NCI-H446 (cell line): ENCODE data around the gene BPIFB1.
A peak's percentile ranks its signal among the peaks of the same experiment; 100 is the strongest.

Experiments
- DNase-seq, 2 experiments: peaks; one replicate each; lab custom pipeline; 2025; lab: John Stamatoyannopoulos, UW

The BPIFB1 gene

DNA sequence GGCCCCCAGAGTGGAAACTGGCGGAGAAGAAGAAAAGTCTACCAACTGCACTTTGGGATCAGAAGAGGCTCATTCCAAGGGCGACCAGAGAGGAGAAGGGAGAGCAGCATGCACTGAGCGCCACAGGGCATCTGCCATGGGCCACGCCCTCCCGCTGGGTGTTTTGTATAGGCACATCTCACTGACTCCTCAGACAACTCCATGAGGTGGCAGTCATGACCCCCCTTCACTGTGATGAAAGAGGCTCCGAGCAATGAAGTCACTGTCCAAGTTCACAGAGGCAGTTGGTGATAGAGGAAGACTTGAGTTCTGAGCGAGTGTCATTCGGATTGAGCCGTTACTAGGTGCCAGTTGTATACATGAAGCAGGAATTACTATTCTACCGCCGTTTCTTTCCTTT is 15.4 kb downstream of the BPIFB1 start:
- DNase-seq: no peak

DNA sequence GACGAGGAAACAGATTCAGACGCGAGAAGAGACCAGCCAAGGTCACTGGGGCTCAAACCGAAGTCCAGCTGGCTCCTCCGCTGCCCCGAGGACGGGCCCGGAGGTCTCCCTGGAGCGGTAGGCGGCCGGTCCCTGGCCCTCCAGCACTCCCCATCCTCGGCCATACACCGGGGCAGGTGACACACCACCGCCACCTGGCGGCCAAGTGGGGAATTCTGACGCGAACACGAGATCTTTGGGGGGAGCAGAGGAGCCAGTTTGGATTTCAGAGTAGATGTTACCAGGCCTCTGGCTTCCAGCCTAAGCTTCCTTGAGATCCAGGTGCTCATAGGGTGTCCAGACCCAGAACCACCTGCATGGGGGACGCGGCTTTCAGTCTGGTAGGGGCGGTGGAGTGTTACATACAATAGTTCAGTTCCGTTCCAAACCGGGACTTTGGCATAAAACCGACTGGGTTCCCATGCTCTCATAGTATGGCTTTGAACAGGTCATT is 16.1 kb downstream of the BPIFB1 start:
- DNase-seq: peak; percentile 18 to 78

- no peak for DNase-seq
These were observed 18.3 kb downstream of the BPIFB1 start for GRCh38 chr20:33301192-33301930.

- DNase-seq: no peak
These were observed 20.6 kb downstream of the BPIFB1 start for GRCh38 chr20:33303595-33303994.

GRCh38 chr20:33304046-33304445 is 21.0 kb downstream of the BPIFB1 start:
- DNase-seq: no peak

- no peak for DNase-seq
These were observed 22.6 kb downstream of the BPIFB1 start for GRCh38 chr20:33305589-33306057.

DNA sequence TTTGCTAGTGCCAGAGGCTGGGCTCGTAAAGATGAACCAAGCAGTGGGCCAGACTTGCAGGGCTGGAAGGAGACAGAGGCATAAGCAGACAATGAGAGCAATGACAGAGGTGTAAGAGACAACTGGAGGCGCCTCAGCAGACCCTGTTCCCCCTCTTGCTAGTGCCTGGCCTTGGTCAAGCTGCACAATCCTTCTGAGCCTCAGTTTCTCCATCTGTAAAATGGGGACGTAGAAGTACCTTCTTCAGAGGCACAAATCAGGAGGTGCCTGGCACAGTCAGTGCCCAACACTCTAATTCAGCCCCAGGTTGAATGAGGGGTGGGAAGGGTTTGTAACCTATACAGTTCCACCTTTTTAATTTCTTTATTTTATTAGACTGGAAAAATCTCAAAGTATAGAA is 23.2 kb downstream of the BPIFB1 start:
- DNase-seq: no peak

- DNase-seq: no peak
These were observed 23.8 kb downstream of the BPIFB1 start for GRCh38 chr20:33306807-33307206.

DNA sequence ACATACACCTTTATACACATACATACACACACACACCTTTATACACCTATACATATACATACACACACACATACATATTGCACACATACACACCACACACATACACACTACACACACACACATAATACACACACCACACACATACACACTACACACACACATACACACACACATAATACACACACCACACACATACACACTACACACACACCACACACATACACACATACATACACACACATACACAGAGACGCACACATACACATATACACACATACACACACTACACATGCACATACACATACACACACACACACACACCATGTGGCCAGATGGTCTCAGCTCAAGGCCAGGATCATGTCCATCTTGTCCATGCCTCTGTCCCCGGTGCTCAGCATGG is 25.7 kb downstream of the BPIFB1 start:
- DNase-seq: no peak

GRCh38 chr20:33309631-33310030 is 26.6 kb downstream of the BPIFB1 start:
- no peak for DNase-seq

GRCh38 chr20:33310327-33310899 is 27.4 kb downstream of the BPIFB1 start:
- no peak for DNase-seq

- DNase-seq: no peak
These were observed 28.0 kb downstream of the BPIFB1 start for GRCh38 chr20:33311011-33311410.

- no peak for DNase-seq
These were observed 29.0 kb downstream of the BPIFB1 start for GRCh38 chr20:33311996-33312395.

- DNase-seq: no peak
These were observed 29.6 kb downstream of the BPIFB1 start for GRCh38 chr20:33312583-33312982.

DNA sequence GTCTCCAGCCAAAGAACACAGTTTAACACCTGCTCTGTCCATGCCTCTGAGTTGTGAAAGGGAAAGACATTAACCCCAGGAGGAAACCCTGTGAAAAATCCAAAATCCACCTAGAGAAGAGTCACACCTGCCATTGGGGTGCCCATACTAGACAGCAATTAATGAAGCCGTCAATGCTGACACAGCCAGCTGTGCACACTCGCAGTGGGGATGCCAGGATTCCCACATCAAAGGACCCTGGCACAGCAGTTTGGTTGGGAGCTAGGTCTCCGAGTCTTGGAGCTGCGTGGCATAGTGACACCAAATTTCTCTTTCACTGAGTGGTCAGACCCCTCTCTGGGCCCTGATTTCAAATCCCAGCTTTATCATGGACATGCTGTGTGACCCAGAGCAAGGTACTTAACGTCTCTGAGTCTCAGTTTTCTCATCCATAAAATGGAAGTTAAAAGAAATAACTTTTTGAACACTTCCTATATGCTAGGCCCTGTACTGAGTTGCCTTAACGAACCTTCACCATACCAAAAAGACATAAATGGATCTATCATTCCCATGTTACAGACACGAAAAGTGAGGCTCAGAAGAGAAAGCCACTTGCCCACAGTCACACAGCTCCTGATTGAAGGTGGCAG is 30.8 kb downstream of the BPIFB1 start:
- no peak for DNase-seq

DNA sequence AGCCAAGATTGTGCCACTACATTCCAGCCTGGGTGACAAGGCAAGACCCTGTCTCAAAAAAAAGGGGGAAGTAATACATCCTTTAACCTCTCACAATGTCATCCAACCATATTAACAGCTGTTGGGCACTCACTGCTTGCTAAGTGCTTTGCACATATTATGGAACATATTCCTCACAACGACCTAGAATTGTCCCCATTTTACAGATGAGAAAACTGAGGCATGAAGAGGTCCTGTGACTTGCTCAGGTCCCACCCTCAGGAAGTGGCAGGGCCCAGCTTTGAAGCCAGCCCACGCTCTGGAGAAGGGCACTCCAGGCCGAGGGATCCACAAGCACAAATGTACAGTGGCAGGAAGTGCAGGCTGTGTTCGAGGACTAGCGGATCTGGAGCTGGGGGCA is 33.3 kb downstream of the BPIFB1 start:
- no peak for DNase-seq

DNA sequence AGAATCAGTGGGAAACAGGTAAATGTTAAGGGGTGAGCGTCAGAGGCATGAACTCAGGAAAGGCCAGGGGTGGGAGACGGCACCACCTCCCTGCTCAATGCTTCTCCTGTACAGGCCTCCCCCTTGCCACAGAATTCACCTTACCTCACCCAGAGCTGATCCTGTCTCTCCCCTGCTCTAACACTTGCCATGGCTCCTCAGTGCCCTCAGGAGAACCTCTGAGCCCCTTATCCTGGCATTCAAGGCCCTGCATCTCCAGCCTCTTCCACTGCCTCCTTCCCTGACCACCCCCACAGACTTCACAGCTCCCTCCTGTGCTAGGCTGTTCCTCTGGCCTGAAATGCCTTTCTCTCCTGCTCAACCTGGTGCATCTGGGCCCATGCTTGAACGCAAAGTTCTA is 33.9 kb downstream of the BPIFB1 start:
- DNase-seq: no peak

DNA sequence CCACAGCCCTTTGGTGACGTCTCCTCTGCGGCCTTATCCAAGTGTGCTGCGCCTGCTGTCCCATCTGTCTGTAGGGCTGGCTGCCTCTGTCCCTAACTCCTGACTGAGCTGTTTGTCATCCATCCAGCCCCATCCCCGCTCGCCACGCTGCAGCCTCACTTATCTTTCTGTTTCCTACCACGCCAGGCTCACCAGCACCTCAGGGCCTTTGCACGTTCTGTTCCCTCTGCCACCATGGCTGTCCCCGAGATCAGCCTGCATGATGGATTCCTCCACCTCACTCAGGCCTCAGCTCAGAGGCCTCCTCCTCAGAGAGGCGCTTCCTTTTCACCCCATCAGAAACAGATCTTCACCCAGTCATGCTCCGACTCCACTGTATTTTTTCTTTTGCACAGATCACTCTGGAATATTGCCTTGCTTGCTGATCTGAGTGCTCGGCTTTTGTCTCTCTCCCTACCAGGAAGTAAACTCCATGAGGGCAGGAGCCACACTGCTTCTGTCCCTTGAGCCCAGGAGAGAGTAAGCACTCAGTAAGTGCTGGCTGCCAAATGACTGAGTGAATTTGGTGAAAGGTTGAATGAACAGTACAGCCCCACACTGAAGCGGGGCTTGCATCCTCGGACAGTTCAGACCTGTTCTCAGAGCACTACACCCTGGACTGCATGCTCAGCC is 34.5 kb downstream of the BPIFB1 start:
- no peak for DNase-seq

DNA sequence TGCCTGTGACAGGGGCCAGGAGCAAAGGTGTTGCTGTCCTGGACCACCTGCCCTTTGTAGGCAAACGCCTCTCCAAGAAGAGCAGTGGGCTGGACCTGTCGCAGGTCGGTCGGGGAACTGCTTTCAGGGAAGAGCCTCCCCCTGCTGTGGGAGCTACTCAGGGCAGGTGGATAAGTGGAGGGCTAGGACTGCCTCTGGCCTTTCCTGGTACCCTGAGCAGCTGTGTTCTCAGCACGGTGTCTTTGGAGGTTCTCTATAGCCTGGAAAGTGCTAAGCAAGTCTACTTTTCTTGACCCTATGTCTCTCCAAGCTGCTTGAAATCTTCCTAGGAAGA is 35.0 kb downstream of the BPIFB1 start:
- DNase-seq: no peak

- DNase-seq: no peak
These were observed 37.0 kb downstream of the BPIFB1 start for GRCh38 chr20:33320006-33320405.

DNA sequence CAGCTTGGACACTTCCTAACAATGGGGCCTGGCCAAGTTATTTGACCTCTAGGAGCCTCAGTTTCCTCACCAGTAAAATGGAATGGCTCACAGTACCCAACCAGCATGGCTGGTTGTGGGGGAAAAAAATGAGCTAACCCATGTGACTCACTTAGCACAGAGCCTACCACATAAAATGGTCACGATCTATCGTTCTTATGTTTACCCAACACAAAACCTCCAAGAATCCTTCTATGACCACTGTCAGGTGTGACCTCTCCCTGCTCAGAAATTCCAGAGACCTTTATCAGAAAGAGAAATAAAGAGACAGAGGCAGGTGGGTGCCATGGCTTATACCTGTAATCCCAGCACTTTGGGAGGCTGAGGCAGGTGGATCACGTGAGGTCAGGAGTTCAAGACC is 39.4 kb downstream of the BPIFB1 start:
- no peak for DNase-seq

DNA sequence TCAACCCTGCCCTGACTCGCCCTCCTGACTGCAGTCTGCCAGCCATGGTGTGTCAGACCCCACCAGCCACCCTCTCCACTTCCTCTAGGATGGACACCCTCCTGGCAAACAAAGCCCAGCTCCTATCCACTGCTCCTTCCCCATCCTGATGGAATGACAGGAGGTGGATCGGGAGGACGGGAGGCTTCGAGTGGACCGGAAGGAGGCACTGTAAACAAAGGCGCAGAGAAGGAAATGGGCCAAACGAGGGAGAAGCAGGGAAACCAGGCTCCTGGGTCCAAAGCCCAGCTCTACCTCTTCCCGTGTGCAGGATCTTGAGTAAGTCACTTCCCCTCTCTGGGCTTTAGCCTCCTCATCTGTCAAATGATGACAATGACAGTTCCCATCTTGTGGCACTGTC is 40.2 kb downstream of the BPIFB1 start:
- DNase-seq: no peak

- no peak for DNase-seq
These were observed 42.3 kb downstream of the BPIFB1 start for GRCh38 chr20:33325350-33325749.
